Midbrain (tissue), 1 donor: ENCODE results near the gene PRM1.

ENCODE experiments used
- DNase-seq: peaks from one replicate; lab custom pipeline; 2025; lab: John Stamatoyannopoulos, UW

The PRM1 gene

DNA sequence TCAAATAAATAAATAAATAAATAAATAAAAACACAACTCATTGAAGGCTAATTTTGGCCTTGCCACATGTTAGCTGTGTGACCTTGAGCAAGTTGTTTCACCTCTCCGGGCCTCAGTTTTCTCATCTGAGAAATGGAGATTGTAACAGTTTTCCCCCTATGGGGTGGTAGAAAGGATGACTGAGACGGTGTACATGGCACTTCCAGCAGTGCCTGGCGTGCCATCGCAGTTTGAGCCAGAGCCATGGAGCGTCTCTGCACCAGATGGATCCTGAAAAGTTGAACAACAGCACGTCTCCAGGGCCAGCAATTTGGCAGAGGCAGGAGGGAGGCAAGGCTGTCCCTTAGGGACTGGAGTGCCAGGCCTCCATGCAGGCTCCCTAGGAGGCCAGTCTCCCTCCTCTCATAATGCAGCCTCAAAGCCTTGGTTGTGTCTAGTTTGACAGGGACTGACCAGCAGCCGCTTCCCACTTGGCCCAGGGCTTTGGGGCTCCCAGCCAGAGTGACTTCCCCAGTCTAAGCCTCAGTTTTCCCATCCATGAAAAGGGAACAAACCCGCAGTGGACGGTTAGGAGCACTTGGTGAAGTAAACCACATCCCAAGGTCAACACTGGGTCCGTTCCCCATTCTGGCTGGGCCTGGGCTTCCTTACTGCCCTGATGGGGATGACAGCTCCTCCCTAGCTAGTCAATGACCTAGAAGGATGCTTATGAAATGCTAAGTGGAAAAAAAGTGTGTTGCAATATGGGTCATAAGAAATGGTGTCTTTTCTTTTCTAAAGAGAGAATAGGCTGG is 44.5 kb downstream of the PRM1 start:
- no peak for DNase-seq

DNA sequence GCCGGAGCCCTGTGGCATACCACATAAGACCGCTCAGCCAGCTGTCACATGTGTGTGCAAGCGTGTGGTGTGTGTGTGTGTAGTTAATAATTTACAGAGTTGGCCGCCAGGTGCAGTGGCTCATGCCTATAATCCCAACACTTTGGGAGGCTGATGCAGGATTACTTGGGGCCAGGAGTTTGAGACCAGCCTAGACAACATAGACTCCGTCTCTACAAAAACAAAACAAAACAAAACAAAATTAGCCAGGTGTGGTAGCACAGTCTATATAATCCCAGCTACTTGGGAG is 45.5 kb downstream of the PRM1 start:
- no peak for DNase-seq

DNA sequence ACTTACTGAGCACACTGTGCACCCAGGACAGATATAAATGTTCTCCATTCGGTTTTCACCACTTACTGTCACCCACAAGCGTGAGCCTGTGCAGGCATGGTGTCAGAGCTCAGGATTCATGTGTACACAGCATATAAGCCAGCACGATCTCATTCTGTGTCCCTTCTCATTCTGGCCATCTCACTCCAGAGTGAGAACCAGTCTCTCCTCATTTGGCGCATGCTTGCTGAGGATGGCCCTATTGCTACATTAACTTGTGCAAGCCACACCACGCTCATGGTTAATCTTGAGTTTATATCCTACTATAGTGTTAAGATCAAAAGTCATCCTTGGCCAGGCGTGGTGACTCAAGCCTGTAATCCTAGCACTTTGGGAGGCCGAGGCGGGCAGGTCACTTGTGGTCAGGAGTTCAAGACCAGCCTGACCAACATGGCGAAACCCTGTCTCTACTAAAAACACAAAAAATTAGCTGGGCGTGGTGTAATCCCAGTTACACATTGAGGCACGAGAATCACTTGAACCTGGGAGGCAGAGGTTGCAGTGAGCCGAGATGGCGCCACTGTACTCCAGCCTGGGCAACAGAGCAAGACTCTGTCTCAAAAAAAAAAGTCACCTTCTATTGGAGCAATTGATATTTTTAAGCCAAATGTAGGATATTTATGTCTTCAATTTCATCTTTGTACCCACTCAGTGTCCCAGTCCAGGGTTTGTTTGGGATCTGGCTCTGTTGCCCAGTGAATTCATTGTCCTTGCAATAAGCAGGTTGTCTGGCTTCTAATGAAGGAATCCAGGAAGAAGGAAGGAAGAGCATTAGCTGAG is 46.0 kb downstream of the PRM1 start:
- DNase-seq = no peak

DNA sequence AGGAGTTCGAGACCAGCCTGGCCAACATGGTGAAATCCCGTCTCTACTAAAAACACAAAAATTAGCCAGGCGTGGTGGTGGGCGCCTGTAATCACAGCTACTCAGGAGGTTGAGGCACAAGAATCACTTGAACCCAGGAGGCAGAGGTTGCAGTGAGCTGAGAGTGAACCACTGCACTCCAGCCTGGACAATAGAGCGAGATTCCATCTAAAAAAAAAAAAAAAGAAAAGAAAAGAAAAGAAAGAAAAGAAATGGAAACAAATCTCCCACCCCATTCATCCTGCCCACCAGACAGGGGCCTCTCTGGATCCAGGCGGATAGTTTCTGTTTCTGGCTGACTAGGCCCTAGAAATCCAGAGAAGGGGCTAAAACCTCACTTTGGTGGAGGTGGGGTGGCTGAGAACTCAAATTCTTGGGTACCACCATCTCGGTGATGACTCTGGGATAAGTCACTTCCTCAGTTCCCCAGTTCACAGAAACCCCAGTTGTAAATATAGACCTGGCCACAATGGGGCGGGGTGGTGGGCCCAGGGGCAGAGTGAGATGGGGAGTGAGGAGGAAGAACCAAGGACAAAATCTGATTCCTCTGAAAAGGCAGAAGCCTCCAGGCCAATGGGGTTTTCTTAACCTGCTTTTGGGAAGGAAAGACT is 47.3 kb downstream of the PRM1 start:
- no peak for DNase-seq

DNA sequence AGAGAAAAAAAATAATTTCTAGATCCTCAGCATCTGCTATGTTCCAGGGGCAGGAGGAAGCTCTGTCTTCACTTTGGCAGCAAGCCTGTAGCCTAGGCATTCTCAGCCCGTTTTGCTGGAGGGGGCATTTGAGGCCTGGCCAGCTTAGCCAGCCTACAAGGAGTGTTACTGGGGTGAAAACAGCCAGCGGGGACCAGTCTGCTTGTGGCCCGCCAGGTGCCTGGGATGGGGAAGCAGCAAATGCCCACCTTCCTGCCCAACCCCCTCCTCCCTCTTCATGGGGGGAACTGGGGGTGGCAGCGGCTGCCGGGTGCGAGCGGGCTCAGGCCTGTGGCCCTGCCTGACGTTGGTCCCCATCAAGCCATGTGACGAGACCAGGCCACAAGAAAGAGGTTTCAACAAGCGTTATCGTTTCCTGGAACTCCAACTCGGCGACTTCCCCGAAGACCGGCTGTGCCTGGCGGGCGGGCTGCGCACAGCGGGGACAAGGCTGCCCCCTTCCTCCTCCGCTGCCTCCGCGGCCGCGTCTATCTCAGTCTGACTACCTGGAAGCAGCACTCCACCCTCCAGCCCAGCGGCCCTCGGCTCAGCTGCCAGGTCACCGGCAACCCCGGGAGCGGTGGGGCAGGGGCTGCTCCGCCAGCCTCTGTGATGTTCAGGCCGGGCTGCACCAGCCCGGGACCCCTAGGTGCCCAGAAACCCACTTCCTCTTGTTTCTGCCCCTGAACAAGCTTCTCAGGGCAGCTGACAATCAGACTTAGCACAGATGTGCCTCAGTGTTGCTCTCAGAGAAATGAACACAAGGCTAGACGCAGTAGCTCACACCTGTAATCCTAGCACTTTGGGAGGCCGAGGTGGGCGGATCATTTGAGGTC is 48.0 kb downstream of the PRM1 start:
- peak; percentile 6 for DNase-seq

DNA sequence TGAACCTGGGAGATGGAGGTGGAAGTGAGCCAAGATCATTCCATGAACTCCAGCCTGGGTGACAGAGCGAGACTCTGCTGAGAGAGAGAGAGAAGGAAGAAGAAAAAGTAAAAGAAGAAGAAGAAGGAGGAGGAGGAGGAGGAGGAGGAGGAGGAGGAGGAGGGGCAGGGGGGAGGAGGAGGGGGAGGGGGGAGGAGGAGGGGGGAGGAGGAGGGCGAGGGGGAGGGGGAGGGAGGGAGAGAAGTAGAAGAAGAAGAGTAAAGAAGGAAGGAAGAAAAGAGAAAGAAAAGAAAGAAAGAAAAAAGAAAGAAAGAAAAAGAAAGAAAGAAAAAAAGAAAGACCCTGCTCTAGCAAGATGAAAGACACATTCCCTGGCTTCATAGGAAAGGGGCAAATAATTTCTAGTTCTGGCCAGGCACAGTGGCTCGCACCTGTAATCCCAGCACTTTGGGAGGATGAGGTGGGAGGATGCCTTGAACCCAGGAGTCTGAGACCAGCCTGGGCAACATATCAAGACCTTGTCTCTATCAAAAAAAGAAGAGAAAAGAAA is 48.8 kb downstream of the PRM1 start:
- no peak for DNase-seq

DNA sequence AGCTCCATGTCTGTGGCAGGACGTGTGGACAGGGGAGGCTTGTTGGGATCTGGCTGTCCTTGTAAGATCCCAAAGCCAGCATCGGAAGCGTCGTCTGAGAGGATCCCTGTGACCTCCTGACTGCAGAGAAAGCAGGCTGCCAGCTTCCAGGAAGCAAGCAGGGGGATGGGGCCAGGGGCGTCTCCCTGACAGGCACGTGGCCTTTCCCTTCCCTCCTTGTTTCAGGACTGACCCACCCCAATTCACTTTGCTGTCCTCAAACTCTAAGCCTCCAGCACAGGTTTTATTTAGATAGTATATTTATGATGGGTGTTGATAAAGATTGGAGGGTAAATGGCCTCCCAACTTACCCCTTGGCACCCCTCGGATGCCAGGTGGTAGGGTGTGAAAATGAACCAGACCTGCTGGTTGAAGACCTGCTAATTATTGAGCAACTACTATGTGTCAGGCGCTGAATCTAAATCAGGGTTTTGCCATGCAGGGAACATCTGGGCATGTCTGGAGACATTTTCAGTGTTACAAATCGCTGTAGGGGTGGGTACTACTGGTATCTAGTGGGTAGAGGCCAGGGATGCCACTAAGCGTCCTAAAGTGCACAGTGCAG is 49.7 kb downstream of the PRM1 start:
- no peak for DNase-seq
